HS-5 (cell line): ENCODE measurements around the gene PHF21A.

Source experiments
- DNase-seq: peaks from one replicate; pipeline ENCODE4 v3.0.0-alpha.2; 2012; ENCODE audit warnings: low read depth

The PHF21A gene

DNA sequence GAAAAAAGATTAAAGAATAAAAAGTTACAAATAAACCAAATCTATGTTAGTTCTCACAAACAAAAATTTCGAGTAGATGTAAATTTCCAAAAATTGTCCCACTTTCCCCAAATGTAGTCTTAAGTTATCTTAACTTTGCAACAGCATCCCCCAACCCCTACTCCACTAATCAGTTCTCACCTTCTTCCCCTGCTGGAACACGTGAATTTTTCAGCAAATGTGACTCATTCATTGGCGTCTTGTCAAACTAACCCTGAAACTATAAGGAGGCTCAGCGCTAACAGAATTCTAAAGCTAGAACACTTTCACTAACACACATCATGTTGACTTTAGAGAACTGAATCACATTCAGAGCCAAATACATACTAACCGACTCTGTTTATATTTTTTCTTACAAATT is 46.1 kb downstream of the PHF21A start:
- no peak for DNase-seq

DNA sequence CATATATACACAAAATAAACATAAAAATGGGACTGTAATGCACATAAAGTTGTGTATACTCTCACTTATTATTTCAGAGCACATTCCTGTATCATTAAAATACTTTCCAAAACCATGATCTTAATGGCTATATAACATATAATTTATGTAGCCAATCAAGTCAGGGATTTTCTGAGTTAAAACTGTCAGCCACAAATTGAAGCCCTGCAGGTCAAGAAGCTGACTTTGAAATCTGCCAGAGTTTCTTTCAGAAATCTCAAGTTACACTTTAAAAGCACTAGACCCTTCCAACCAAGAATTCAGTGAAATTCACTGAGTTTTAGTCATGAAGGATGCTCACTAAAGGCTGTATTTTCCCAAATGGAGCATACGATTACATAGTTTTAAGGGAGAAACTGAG is 47.6 kb downstream of the PHF21A start:
- DNase-seq, result no peak

GRCh38 chr11:46072172-46072964 is 48.9 kb downstream of the PHF21A start:
- DNase-seq, result no peak

DNA sequence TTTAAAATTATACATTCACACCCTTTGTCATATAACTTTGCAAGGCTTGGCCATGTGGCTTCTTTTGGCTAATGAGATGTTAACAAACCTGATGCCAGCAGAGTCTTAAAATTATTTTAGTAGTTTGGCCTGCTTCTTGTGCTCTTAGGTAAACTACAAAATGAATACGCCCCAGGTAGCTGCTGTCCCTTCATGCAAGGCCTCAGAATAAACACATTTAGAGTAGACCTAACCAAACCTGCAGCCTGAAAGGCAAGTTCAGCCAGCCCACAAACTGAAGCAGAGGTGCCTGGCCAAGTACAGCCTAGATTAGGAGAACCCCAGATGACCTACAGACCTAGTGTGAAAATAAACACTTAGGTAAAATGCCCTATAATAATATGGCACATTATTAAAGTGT is 50.2 kb downstream of the PHF21A start:
- DNase-seq, result no peak

DNA sequence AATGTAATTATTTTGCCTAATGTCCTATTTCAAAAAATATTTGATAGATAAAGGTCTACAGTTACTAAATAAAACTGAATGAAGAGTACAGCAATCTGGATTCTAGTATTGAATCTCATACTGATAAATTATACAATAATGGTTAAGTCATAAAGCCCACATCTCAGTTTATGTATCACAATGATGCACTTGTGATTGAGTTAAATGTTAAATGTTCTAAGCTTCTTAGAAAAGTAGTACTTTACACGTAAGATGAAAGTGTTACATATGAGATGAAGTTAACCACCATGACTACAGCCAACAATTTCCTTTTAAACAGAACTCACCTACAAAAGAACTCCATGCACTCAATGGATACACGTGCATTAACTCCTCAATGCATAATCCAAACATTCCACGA is 51.7 kb downstream of the PHF21A start:
- no peak for DNase-seq

GRCh38 chr11:46066335-46066734 is 54.9 kb downstream of the PHF21A start:
- DNase-seq, result no peak

DNA sequence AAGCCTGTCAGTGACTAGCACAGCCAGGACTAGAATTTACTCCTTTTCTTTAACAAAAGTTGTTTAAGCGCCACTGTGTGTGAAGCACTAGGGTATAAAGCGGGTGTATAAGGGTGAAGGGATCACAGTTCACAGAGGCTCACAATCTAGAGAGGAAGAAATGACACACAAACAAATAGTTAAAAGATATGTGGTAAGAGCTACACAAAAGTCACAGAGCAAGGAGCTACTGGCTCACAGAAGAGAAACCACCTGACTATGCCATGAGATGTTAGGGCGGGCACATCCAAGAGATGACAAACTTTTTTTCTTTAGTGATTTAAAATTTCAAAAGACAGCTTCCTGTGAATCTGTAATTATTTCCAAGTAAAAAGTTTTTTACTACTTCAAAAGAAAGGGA is 55.6 kb downstream of the PHF21A start:
- no peak for DNase-seq

GRCh38 chr11:46064221-46064620 is 57.0 kb downstream of the PHF21A start:
- no peak for DNase-seq

DNA sequence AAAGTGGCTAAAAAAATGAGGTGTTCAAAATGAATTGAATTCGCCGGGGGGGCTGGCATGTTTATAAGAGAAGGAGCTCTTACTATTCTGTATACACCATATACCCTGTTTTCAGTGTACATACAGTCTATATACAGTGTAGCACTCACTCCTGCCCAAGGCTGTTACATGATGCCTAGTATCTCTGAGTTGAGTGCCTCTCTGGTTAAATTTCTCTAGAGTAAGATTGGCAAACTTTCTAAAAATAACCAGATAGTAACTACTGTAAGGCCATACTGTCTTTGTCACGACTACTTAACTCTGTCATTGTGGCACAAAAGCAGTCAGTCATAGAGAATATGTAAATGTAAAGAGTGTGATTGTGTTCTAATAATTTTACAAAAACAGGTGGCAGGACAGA is 58.1 kb downstream of the PHF21A start:
- DNase-seq, result no peak

- DNase-seq, result no peak
Measured at GRCh38 chr11:46060013-46060412, 61.2 kb downstream of the PHF21A start.

DNA sequence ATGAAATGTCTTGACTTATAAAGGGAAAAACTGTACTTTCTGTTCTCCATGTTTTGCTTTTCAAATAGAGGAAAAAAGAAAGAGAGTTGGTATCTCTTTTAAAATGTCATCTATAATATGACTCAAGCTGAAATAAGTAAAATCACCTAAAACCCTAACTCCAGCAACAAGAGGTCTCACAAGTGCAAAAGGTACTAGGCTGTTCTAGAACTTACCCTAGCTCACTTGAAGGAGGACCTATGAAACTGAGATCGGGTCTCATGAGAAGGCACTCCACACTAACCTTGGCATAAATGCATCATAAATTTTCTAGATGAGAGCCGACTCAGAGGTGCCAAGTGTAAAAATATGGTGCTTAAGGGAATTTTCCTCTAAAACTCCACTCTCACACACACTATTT is 63.8 kb downstream of the PHF21A start:
- DNase-seq, result no peak

DNA sequence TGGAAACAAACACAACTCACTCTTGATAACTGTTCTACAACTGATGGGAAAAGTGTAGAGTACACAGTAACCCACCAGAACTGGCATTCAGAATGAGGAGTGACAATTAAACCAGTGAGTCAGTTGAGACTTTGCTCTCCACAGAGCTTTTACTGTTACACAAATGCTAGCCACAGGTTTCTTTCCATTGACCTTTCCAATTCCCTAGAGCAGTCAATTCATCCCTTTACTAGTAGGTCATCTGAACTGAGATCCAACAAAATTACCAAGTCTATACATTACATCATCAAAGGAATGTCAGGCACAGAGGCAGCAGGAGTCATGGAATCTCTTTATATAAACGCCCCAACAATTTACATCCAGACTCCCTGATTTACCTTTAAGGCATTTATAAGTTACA is 65.9 kb downstream of the PHF21A start:
- DNase-seq, result peak; percentile 58

DNA sequence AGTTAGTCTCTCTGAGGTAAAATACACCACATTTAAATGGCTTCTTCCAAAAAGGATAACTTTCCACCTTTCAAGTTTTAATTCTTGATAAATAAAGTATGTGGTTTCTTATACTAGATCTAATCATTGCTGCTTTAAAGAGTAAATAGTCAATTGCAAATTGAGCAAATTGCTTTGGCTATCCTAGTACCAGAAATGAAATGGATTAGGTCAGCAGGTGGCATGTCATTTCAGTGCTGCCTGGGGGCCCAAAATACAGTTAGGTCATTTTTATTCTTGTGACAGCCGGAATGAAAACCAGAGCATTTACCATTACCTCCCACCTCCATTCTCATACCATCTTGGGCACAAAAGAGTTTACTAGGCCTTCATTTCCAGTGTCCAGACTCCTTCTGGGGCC is 70.2 kb downstream of the PHF21A start:
- DNase-seq, result no peak

DNA sequence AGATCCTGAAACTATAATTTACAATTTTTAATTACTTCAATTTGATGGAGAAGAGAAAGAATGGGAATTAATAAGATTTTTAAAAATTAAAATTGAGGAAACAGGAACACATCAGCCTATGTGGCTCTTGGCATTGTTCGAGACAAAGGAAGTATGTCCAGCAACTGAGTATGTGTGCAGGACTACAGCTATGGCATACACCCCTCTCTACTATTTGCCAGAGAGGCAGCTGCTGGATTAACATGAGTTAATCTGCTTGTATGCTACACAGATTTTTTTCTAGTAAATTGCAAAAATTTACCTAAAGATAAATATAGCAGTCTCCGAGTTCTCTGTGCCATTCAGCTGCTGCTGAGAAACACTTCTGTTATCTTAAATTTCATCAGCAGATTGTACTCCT is 70.6 kb downstream of the PHF21A start:
- no peak for DNase-seq

- DNase-seq, result peak; percentile 37
Measured at GRCh38 chr11:46050003-46050461, 71.2 kb downstream of the PHF21A start.

GRCh38 chr11:46049325-46049897 is 71.8 kb downstream of the PHF21A start:
- no peak for DNase-seq

DNA sequence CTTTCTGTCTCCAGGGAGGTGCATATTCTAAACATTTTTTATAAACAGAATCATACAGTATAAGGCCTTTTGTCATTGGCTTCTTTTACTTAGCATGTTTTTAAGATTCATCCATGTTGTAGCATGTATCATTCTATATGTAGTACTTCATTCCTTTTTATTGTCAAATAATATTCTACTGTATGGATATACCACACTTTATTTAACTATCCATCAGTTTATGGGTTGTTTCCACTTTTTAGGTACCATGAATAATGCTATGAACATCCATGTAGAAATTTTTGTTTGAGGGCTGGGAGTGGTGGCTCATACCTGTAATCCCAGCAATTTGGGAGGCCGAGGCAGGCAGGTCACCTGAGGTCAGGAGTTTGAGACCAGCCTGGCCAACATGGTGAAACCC is 73.1 kb downstream of the PHF21A start:
- DNase-seq, result no peak

DNA sequence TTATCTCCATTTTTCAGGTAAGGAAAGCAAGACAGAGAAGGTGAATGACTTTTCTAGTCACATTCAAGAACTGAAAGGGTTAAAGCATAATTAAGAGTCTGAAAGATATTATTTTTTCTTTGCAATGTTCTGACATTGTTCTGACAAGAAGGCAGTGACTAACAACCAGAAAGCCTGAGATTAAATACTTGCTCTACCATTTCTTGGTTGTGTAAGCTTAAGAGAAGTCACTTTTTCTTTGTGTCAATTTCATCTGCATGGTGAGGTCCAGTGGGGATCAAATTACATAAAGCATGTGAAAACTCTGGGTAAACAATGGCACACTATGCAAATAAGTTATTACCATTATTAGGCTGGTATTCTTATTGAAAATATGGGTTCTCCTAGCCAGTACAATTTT is 73.7 kb downstream of the PHF21A start:
- no peak for DNase-seq

- no peak for DNase-seq
Measured at GRCh38 chr11:46045811-46046210, 75.4 kb downstream of the PHF21A start.

DNA sequence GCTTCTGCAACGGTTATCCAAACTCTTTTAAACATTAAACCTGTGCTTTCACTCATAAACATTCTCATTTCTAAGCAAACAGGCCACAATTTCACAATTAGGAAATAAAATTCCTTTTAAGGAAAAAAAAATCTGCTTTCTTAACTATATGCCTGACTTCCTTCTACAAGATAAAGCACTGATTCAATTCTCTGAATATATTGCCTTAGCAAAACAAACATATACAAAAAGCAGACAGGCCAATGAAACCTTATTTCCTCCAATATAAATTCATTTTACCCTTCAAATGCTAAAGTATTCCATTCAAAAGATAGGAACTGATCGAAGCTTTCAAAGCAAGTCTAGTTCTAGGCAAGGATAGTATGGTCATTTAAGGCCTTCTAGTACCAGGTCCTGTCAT is 76.7 kb downstream of the PHF21A start:
- DNase-seq, result no peak

DNA sequence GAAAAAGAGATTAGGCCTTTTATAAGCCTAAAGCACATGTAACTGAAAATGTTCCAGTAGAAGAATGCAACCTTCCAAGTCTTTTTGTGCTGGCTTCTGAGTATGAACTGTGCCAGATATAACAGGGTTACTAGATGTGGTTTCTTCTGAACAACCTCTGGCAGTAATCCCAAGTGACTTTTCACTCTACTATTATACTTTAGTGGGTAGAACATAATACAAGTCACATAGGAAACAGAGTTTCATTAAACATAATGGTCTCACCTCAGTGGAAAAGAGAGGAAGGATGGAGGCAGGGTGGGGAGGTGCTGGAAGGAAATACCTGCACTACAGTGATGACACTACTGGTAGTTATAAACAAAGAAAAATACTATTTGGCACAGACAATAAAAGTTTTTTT is 81.3 kb downstream of the PHF21A start:
- no peak for DNase-seq

DNA sequence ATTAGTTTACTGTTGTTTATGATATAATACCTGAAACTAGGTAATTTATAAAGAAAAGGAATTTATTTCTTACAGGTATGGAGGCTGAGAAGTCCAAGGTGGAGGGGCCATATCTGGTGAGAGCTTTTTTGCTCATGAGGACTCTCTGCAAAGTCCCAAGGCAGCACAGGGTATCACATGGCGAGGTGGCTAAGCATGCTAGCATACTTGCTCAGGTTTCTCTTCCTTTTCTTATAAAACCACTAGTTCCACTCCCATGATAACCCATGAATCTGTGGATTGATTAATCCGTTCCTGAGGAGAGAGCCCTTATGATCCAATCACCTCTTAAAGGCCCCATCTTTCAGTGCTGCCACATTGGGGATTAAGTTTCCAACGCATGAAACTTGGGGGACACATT is 82.7 kb downstream of the PHF21A start:
- DNase-seq, result no peak

DNA sequence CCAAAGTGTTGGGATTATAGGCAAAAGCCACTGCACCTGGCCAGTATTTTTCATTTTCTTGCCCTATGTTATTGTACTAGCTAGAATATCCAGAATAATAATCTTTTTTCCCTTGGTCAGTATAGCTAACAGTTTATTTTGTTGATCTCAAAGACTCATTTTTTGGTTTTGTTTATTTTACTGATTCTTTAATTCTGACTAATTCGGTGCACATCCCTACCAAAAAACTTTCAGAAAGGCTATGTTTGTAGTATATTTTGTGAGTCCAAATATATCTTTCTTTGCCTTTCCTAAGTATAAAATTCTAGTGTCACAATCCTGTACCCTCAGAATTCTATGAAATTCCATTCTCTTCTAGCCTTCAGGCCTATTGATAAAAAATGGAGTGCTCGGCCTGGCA is 84.3 kb downstream of the PHF21A start:
- DNase-seq, result no peak

GRCh38 chr11:46036009-46036408 is 85.2 kb downstream of the PHF21A start:
- no peak for DNase-seq
